Choroid plexus epithelial cell (primary cell): ENCODE results near the gene MYCBP2.

Experiments
- DNase-seq: peaks from one replicate; pipeline ENCODE4 v3.0.0-alpha.2; 2010; ENCODE audit warnings: low read depth
- H3K4me3 ChIP-seq: 2 replicates; pipeline ENCODE4 v1.5.1; 2011; ENCODE audit warnings: low read depth, mild to moderate bottlenecking, control low read depth, low read length, moderate library complexity
- CTCF ChIP-seq: conservative IDR thresholded peaks from 2 replicates; pipeline ENCODE4 v1.5.1; 2011; ENCODE audit warnings: low read depth, mild to moderate bottlenecking, control low read depth, inconsistent platforms, low read length, moderate library complexity

The MYCBP2 gene

DNA sequence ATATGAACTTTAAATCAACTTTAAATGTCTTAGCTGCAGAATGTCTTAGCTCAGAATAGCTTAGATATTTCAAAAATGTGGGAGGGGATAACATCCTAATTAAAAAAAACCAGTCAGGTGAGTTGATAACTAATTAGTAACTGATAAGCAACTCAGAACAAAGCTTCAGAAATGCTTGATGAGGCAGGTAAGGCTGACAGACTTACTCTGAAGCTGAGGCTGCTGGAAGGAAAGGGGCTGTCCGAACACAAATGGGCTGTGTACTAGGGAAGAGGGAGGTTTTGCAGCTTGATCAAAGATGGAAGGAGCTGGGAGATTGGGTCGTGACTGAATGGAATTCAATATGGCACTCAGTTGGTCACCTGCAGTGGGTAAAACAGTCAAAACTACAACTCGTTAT, 208.8 kb downstream of the MYCBP2 start:
- DNase-seq, result no peak
- no peak for TF ChIP-seq CTCF
- H3K4me3 ChIP-seq, result no peak overlapping the region

GRCh38 chr13:77114271-77114670, 212.6 kb downstream of the MYCBP2 start:
- peak; percentile 47 for DNase-seq
- no peak for TF ChIP-seq CTCF

GRCh38 chr13:77113496-77113895, 213.4 kb downstream of the MYCBP2 start:
- peak; percentile 68 for DNase-seq
- no peak overlapping the region for H3K4me3 ChIP-seq
- TF ChIP-seq CTCF, result no peak

More at GRCh38 chr13:77114271-77114670, 212.6 kb downstream of the MYCBP2 start:
- H3K4me3 ChIP-seq, result no peak overlapping the region

GRCh38 chr13:77105051-77105450, 221.8 kb downstream of the MYCBP2 start:
- DNase-seq, result no peak
- H3K4me3 ChIP-seq, result no peak overlapping the region
- TF ChIP-seq CTCF, result no peak

DNA sequence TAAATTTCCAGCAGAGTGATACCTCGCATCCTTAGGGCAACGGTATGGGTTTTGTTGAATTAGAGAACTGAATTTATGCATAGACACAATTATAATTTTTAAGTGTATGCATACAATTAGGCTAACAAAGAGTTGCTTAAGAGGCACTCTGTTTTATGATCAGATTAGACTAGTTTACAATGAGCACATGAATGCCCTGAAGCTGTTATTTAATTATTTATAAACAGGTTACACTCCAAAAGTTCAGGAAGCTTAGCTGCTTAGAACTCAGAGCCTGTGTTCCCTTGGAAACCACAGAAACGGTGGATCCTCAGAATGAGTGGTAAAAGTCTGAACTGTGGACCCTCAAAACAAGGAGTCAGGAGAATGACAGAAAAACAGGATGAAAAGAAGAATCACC, 227.5 kb downstream of the MYCBP2 start:
- H3K4me3 ChIP-seq, result no peak overlapping the region
- TF ChIP-seq CTCF, result no peak
- DNase-seq, result no peak

DNA sequence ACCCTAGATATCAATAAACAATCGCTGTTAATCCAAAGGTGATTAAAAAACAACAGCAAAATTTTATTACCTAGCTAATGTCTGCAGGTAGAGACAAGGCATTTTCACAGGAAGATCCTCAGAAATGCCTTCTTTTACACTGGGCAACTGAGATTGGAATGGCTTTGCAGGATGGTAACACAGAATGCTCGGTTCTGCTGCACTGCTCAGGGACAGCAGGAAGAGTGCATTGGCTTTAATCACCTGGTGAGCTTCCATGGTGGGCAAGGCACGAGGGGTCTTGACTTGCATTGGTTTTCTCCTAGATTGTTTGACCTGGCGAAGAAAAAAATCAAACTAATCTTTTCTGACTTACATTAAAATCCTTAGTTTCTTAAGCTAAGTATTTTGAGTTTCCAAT, 231.6 kb downstream of the MYCBP2 start:
- no peak for DNase-seq
- TF ChIP-seq CTCF, result no peak
- H3K4me3 ChIP-seq, result no peak overlapping the region

- no peak for TF ChIP-seq CTCF
- no peak for DNase-seq
- H3K4me3 ChIP-seq, result no peak overlapping the region
Measured at GRCh38 chr13:77094773-77095172, 232.1 kb downstream of the MYCBP2 start.
